GM12891 (cell line): ENCODE results near the gene ARHGEF11.

Experiments used
- POLR2A ChIP-seq: IDR thresholded peaks from 2 replicates; pipeline ENCODE4 v1.6.1; 2011; ENCODE audit warnings: low read depth, low read length, control low read depth
- POLR2AphosphoS5 ChIP-seq: IDR thresholded peaks from 2 replicates; pipeline ENCODE4 v1.6.1; 2011; ENCODE audit warnings: low read depth, low read length, control low read depth
- POU2F2 ChIP-seq: IDR thresholded peaks from 2 replicates; pipeline ENCODE4 v1.6.1; 2011; ENCODE audit warnings: low read depth, mild to moderate bottlenecking, control low read depth, low read length, moderate library complexity

DNA sequence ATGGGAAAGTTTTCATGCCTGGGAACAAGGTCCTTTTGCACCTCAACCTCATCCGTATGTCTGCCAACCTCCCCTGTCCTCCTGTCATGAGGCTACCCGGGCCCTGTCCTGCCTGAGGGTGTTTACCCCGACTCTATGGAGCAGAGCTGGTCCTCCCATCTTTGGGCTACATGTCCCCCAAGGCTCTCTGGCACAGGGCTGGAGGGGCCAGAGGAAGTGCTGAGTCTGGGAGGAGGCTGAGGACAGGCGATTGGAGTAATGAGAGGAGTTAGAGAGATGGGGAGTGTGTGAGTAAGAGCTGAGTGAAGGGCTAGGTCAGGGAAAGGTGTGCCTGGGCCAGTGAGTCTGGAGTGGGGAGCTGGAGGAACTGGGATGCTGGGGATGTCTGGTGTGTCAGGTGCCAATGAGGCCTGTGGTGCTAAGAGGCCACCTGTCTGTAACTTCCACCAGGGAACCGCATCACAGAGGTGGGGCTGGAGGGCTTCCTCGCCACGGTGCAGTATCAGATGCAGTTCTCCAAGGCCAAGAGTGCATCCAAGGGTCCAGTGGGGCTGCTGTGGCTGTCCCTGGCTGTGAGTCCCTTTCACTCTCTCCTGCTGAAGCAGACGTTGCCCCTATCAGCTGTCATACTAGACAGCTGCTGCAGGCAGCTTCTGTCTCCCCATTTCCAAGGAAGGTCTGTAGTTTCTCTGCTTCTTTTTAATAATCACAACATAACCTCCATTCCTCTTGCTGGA lies 113.4 kb downstream of the ARHGEF11 start:
- TF ChIP-seq POLR2A (no peak), POLR2AphosphoS5 (no peak), POU2F2 (no peak)
